ENCODE data around the gene NOTCH4. TPM values are rescaled to one million over a fixed set of nuclear protein-coding genes. Genes with fewer than 3 reads are reported as not detected.

Gene NOTCH4
- total and polyA plus RNA-seq, 3 donors from 2014 or later: 12.4 to 26.9 (median 15.2) TPM

DNA sequence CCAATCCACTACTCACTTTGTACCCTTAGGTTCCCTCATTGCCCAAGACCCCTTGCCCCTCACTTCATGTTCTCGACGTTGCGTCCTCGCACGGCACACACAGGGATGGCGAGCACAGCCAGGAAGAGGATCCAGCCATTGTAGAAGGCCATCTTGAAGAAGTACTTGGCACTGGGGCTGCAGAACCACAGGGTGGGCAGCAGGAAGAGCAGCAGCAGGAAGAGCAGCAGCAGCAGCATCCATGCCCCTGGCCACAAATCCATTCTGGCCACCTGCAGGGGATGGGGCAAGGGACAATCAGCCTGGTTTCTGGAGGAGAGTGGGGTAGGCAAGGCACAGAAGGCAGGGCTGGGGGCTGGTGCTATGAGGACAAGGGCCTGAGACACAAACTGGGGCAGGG is 52.6 kb downstream of the NOTCH4 start:
- no peak for TF ChIP-seq POLR2A (IDR thresholded peaks at IDR 0.05)
- TF ChIP-seq, protein P1, sequence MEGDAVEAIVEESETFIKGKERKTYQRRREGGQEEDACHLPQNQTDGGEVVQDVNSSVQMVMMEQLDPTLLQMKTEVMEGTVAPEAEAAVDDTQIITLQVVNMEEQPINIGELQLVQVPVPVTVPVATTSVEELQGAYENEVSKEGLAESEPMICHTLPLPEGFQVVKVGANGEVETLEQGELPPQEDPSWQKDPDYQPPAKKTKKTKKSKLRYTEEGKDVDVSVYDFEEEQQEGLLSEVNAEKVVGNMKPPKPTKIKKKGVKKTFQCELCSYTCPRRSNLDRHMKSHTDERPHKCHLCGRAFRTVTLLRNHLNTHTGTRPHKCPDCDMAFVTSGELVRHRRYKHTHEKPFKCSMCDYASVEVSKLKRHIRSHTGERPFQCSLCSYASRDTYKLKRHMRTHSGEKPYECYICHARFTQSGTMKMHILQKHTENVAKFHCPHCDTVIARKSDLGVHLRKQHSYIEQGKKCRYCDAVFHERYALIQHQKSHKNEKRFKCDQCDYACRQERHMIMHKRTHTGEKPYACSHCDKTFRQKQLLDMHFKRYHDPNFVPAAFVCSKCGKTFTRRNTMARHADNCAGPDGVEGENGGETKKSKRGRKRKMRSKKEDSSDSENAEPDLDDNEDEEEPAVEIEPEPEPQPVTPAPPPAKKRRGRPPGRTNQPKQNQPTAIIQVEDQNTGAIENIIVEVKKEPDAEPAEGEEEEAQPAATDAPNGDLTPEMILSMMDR (IDR thresholded peaks at IDR 0.05): no peak
- intact Hi-C loops (cut with DNase I; ENCODE audit: low total_unique reads): no loop called here
- Histone ChIP-seq H3K4me3 (no peak overlapping the region), H3K36me3 (ENCODE audit: low read depth, missing control alignments) (no peaks in the 10 kb centered on the region), H3K27ac (no peak overlapping the region), H3K27me3 (no peaks in the 10 kb centered on the region), H3K4me1 (peaks cover 22% of the 10 kb centered on the region), H3K9me3 (no peaks in the 10 kb centered on the region)
- no peak for DNase-seq
- WGBS, 2 donors: 92 to 95% methylated on average over 6 of the region's 6 CpGs

DNA sequence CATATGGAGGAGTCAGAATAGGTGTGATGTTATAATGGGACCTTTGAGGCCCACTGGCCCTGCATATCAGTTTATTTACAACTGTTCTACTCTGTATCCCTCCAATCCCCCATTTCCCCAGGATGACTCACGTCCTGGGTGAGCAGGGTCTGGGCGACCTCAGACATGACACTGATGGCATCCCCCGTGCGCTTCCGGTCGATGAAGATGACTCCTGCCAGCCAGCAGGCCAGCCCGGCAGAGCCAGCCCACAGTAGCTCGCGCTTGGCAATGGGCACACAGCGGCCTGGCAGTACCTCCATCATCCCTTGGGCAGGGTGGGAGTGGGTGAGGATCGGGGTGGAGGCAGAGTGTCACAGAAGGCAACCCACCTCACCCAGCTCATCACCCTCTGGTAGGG is 53.6 kb downstream of the NOTCH4 start:
- no peaks in the 10 kb centered on the region for H3K9me3 ChIP-seq
- H3K27me3 ChIP-seq: no peaks in the 10 kb centered on the region
- H3K4me3 ChIP-seq: no peak overlapping the region
- WGBS, 2 donors: 91 to 95% methylated on average over 11 of the region's 11 CpGs
- intact Hi-C loops (cut with DNase I; ENCODE audit: low total_unique reads): no loop called here
- peaks cover 20% of the 10 kb centered on the region for H3K4me1 ChIP-seq
- no peaks in the 10 kb centered on the region for H3K36me3 ChIP-seq (ENCODE audit: low read depth, missing control alignments)
- H3K27ac ChIP-seq: no peak overlapping the region
- DNase-seq: no peak
- TF ChIP-seq, protein P1 (IDR thresholded peaks at IDR 0.05): no peak
- no peak for TF ChIP-seq POLR2A (IDR thresholded peaks at IDR 0.05)

DNA sequence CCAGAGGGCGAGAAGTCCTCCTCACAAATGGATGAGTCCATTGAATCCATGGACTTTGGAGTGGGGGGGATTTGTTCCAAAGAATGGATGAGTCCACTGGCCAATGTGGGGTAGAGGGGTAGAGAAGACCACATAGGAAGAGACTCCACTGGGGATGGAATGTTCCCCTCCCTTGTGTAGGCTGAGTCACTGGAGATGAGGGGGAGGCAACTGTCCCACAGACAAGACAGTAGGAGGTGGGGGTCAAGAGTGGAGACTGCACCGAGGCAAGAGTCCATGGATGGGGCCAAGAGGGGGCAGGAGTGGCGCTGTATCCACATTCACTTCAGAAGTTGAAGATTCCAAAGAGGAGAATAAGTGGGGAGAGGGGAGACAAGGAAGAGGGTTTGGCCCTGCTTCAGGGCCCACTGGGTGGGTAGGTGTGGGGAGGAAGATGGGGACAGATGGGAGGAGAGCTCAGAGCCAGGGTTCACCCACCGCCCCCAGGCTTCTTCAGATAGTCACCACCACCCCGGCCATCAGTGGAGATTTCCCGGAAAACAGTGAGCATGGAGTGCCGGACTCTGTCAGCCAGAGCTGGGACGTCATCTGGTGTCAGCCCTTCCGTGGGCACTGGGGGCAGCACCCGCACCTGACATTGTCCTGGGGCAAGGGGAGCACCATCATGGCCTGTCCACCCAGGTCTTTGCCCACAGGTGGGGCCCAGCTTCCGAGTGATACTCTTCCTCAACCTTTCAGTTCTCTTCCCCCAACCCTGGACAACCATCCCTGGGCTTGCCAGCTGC is 54.9 kb downstream of the NOTCH4 start:
- Histone ChIP-seq H3K27ac (peak overlapping the region in 1 of 2 donors; percentile 41), H3K27me3 (no peaks in the 10 kb centered on the region), H3K36me3 (ENCODE audit: low read depth, missing control alignments) (no peaks in the 10 kb centered on the region), H3K4me3 (no peak overlapping the region), H3K9me3 (no peaks in the 10 kb centered on the region), H3K4me1 (peaks cover 11% of the 10 kb centered on the region)
- WGBS, 2 donors: 68 to 77% methylated on average over 8 to 11 of the region's 11 CpGs
- DNase-seq: no peak
- intact Hi-C loops (cut with DNase I; ENCODE audit: low total_unique reads): no loop called here
- TF ChIP-seq, protein P1 (IDR thresholded peaks at IDR 0.05): no peak
- TF ChIP-seq POLR2A (IDR thresholded peaks at IDR 0.05): no peak

DNA sequence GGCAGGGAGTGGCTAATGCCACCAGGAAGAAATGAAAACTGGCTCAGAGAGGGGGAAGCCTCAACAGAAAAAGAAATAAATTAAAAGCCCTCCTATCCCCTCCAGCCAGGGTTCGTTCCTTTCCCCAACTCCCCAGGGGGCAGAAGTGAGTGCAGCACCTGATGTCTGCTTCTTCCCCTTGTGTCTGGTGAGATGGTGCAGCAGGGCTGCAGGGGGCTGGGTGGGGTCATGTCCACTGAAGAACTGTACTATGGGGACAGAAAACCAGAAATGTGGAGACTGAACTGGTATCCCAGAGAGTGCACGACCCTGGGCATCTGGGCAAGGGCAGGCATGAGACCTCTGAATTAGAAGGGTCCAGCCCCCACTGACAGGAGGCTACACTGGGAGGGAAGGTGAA is 55.5 kb downstream of the NOTCH4 start:
- 66 to 72% methylated on average over 2 of the region's 2 CpGs for WGBS, 2 donors
- Histone ChIP-seq H3K27ac (peak overlapping the region in 1 of 2 donors; percentile 41), H3K9me3 (no peaks in the 10 kb centered on the region), H3K27me3 (no peaks in the 10 kb centered on the region), H3K4me3 (no peak overlapping the region), H3K4me1 (peaks cover 11% of the 10 kb centered on the region), H3K36me3 (ENCODE audit: low read depth, missing control alignments) (no peaks in the 10 kb centered on the region)
- no peak for DNase-seq
- intact Hi-C loops (cut with DNase I; ENCODE audit: low total_unique reads): no loop called here
- TF ChIP-seq, protein P1 (IDR thresholded peaks at IDR 0.05): no peak

DNA sequence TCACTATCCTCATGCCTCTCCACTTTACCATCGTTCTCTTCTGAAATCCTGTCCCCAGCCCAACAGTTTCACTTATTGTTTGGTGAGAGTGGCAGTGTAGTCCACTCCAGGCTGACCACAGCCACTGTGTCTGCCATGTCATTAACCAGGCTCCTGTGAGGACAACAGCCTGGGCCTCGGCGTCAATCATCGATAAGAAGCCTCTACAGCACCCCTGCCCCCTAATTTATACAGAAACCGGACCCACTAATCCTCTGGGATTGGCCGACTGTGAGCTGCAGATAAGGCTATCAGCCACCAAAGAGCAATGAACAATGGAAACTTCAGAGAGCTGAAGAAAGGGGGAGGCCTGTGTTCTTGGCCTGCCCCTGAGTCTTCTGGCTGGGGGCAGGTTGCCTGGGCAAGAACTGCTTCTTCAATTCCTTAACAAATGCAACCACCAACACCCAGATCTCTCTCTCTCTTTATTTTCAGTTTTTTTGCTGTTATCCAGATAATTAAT is 56.1 kb downstream of the NOTCH4 start:
- WGBS, 2 donors: 53 to 68% methylated on average over 6 of the region's 6 CpGs
- Histone ChIP-seq H3K27ac (peak overlapping the region; percentile 40 to 41), H3K4me1 (peaks cover 11% of the 10 kb centered on the region), H3K36me3 (ENCODE audit: low read depth, missing control alignments) (no peaks in the 10 kb centered on the region), H3K9me3 (no peaks in the 10 kb centered on the region), H3K27me3 (no peaks in the 10 kb centered on the region), H3K4me3 (no peak overlapping the region)
- intact Hi-C loops (cut with DNase I; ENCODE audit: low total_unique reads): no loop called here
- no peak for TF ChIP-seq POLR2A (IDR thresholded peaks at IDR 0.05)
- TF ChIP-seq, protein P1 (IDR thresholded peaks at IDR 0.05): no peak
- DNase-seq: peak; percentile 79

Data from testis (tissue), 3 donors.